GM12878 (cell line): Measurements from ENCODE around the gene SLC2A8. TPM values are rescaled to one million over a fixed set of nuclear protein-coding genes. Genes with fewer than 3 reads are reported as not detected.
A peak's percentile ranks its signal among the peaks of the same experiment; 100 is the strongest.

Experiments
- CBFB ChIP-seq: IDR thresholded peaks from 2 replicates; pipeline ENCODE4 v1.6.1; 2016; ENCODE audit warnings: antibody characterized with exemption, low read depth
- CUX1 ChIP-seq: IDR thresholded peaks from 2 replicates; pipeline ENCODE4 v1.6.1; 2012; ENCODE audit warnings: improper control_type of control experiment, low read depth, low read length; ENCODE audit not compliant: insufficient replicate concordance
- DPF2 ChIP-seq: fragments of 450-650 bp; IDR thresholded peaks from 2 replicates; pipeline ENCODE4 v1.6.1; 2017; ENCODE audit warnings: mild to moderate bottlenecking
- HDGF ChIP-seq: fragments of 450-650 bp; IDR thresholded peaks from 2 replicates; pipeline ENCODE4 v1.6.1; 2016; ENCODE audit warnings: antibody characterized with exemption
- IKZF1 ChIP-seq: fragments of 450-650 bp; conservative IDR thresholded peaks from 2 replicates; pipeline ENCODE4 v1.6.1; 2017; ENCODE audit warnings: antibody characterized with exemption, mild to moderate bottlenecking
- KLF5 ChIP-seq: fragments of 450-650 bp; IDR thresholded peaks from 2 replicates; pipeline ENCODE4 v1.6.1; 2014; ENCODE audit warnings: mild to moderate bottlenecking; ENCODE audit not compliant: partially characterized antibody
- LARP7 ChIP-seq: fragments of 450-650 bp; IDR thresholded peaks from 2 replicates; pipeline ENCODE4 v1.6.1; 2017; ENCODE audit warnings: mild to moderate bottlenecking
- MTA2 ChIP-seq: fragments of 450-650 bp; IDR thresholded peaks from 2 replicates; pipeline ENCODE4 v1.6.1; 2016; ENCODE audit warnings: low read depth, mild to moderate bottlenecking, moderate library complexity
- NR2C1 ChIP-seq: fragments of 450-650 bp; IDR thresholded peaks from 2 replicates; pipeline ENCODE4 v1.6.1; 2017; ENCODE audit warnings: antibody characterized with exemption, mild to moderate bottlenecking, moderate library complexity
- NR2F1 ChIP-seq: fragments of 450-650 bp; conservative IDR thresholded peaks from 2 replicates; pipeline ENCODE4 v1.6.1; 2017; ENCODE audit warnings: mild to moderate bottlenecking
- PAX5 ChIP-seq: IDR thresholded peaks from 2 replicates; pipeline ENCODE4 v1.6.1; 2011; ENCODE audit warnings: low read depth, low read length, borderline replicate concordance
- RBBP5 ChIP-seq: fragments of 200-600 bp; sonication (generic); conservative IDR thresholded peaks from 2 replicates; pipeline ENCODE4 v1.6.1; 2016
- SMAD5 ChIP-seq: IDR thresholded peaks from 2 replicates; pipeline ENCODE4 v1.6.1; 2016; ENCODE audit warnings: antibody characterized with exemption, low read depth
- SREBF1 ChIP-seq: IDR thresholded peaks from 2 replicates; pipeline ENCODE4 v1.6.1; 2012; ENCODE audit warnings: mild to moderate bottlenecking, low read length
- SUZ12 ChIP-seq: fragments of 200-600 bp; sonication (generic); IDR thresholded peaks from one replicate; pipeline ENCODE4 v1.6.1; 2018; ENCODE audit warnings: antibody characterized with exemption, mild to moderate bottlenecking; ENCODE audit not compliant: unreplicated experiment
- YBX1 ChIP-seq: fragments of 450-650 bp; IDR thresholded peaks from 2 replicates; pipeline ENCODE4 v1.6.1; 2016; ENCODE audit warnings: antibody characterized with exemption
- ZBTB4 ChIP-seq: fragments of 450-650 bp; formaldehyde crosslinking; IDR thresholded peaks from 2 replicates; pipeline ENCODE4 v1.4.0; 2022; ENCODE audit warnings: mild to moderate bottlenecking, moderate library complexity
- ZNF622 ChIP-seq: fragments of 450-650 bp; IDR thresholded peaks from 2 replicates; pipeline ENCODE4 v1.6.1; 2017; ENCODE audit warnings: mild to moderate bottlenecking, inconsistent platforms
- polyA plus RNA-seq, 11 experiments: library from polyadenylated mRNA; depleted of rRNA in 4 of 11; unstranded in 6 of 11; stranded (reverse) in 5 of 11; fragments of >200 nt; fragmentation: Nextera tagmentation in 4 of 11; fragmentation: Illumina TruSeq in 1 of 11; extraction: Ambion mirVana in 4 of 11; extraction: Trizol in 1 of 11; gene quantifications; 1 replicate in 1 of 11; 2 replicates in 10 of 11; pipeline versions ENCODE4 v1.2.1 to v1.2.3, GENCODE V29; 2011 to 2016; ENCODE audit warnings: inconsistent platforms in 2 of 11, missing spikeins in 2 of 11, low read depth in 1 of 11
- total RNA-seq, 4 experiments: library from RNA; depleted of rRNA in 3 of 4; stranded (reverse); fragments of >200 nt in 3 of 4; fragmentation: Illumina TruSeq in 1 of 4; extraction: Trizol in 1 of 4; gene quantifications; 2 replicates each; pipeline versions ENCODE4 v1.2.1 to v1.2.3, GENCODE V29; 2013 to 2021
- TF ChIP-seq, protein P1 (sequence below): fragments of 450-650 bp; IDR thresholded peaks from 2 replicates; pipeline ENCODE4 v1.6.1; 2016; ENCODE audit warnings: mild to moderate bottlenecking
- TF ChIP-seq, protein P2 (sequence below), 3 experiments: IDR thresholded peaks in 2 of 3; conservative IDR thresholded peaks in 1 of 3; 2 replicates each; pipeline ENCODE4 v1.5.1; 2011; ENCODE audit warnings: low read depth in 3 of 3, low read length in 3 of 3, mild to moderate bottlenecking in 3 of 3, control low read depth in 2 of 3, moderate library complexity in 2 of 3, inconsistent platforms in 1 of 3, mixed read lengths in 1 of 3; ENCODE audit not compliant: control insufficient read depth in 2 of 3, insufficient read depth in 1 of 3; ENCODE audit errors: extremely low read depth in 1 of 3

SLC2A8 gene
- total and polyA plus RNA-seq, 10 of the 15 experiments (the other 5 are each of a cell fraction or from before 2014, with no cell fraction given), result 0.31 to 22.7 (median 10.0) TPM

DNA sequence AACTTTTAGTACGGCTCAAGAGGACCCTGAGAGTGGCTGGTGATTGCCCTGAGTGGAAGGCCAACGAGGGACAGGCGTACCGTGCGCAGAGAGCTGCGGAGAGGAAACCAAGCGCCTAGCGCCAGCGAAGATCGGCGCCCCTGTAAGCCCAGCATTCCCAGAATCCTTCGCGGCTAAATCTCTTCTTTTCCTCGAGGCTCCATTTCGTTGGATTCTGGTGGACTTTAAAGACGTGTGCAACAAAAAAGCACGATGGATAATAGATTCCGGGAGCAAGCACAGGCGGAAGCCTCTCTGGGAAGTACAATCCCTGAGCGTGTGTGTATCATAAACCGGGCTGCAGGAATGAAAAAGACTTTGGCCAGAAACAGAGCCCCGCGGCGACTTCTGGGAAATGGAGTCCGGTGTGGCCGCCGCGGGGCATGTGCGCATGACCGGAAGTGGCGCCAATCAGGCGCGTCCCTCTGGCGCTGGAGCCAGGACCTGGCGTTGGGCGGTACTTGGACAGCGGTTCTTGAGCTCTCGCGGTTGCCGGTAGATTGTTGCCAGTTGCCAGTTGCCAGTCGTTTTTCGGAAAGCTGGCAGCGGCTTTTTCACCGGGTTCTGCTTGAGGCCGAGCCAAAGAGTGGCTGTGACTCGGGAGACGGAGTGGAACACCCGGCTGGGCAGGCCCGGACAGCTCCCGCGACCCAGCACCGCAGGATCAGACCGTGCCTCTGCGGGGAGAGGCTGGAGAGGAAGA, 27.1 kb downstream of the SLC2A8 start, which contains the start of gene ZNF79 (continued):
- TF ChIP-seq NR2C1 (0 out of 2 replicates have a peak, but pooled peaks have one; percentile 20), PAX5 (no peak), YBX1 (no peak), ZBTB4 (no peak), CUX1 (no peak), SUZ12 (no peak), HDGF (no peak), SREBF1 (peak; percentile 56; the same call in 1 of the 2 replicates), IKZF1 (peak; percentile 92), ZNF622 (no peak), DPF2 (peak; percentile 40; the same call in 1 of the 2 replicates), MTA2 (no peak), RBBP5 (no peak), KLF5 (no peak), LARP7 (no peak; the same call in none of the 2 replicates), NR2F1 (peak; percentile 45; the same call in 1 of the 2 replicates), CBFB (no peak), SMAD5 (0 out of 2 replicates have a peak, but pooled peaks have one; percentile 49)
- TF ChIP-seq, protein P1, sequence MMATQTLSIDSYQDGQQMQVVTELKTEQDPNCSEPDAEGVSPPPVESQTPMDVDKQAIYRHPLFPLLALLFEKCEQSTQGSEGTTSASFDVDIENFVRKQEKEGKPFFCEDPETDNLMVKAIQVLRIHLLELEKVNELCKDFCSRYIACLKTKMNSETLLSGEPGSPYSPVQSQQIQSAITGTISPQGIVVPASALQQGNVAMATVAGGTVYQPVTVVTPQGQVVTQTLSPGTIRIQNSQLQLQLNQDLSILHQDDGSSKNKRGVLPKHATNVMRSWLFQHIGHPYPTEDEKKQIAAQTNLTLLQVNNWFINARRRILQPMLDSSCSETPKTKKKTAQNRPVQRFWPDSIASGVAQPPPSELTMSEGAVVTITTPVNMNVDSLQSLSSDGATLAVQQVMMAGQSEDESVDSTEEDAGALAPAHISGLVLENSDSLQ, result peak; percentile 14; the same call in 1 of the 2 replicates
- TF ChIP-seq, protein P2, sequence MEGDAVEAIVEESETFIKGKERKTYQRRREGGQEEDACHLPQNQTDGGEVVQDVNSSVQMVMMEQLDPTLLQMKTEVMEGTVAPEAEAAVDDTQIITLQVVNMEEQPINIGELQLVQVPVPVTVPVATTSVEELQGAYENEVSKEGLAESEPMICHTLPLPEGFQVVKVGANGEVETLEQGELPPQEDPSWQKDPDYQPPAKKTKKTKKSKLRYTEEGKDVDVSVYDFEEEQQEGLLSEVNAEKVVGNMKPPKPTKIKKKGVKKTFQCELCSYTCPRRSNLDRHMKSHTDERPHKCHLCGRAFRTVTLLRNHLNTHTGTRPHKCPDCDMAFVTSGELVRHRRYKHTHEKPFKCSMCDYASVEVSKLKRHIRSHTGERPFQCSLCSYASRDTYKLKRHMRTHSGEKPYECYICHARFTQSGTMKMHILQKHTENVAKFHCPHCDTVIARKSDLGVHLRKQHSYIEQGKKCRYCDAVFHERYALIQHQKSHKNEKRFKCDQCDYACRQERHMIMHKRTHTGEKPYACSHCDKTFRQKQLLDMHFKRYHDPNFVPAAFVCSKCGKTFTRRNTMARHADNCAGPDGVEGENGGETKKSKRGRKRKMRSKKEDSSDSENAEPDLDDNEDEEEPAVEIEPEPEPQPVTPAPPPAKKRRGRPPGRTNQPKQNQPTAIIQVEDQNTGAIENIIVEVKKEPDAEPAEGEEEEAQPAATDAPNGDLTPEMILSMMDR (IDR thresholded peaks at IDR 0.05 in 2 of 3, conservative IDR thresholded peaks at IDR 0.05 in 1 of 3; ENCODE audit: control insufficient read depth in 2 of 3, extremely low read depth in 1 of 3, insufficient read depth in 1 of 3, low read depth in 3 of 3, low read length in 3 of 3), result no peak
